ENCODE data around the gene AUTS2. TPM values are rescaled to one million over a fixed set of nuclear protein-coding genes. Genes with fewer than 3 reads are reported as not detected.

Gene AUTS2
- polyA plus RNA-seq, 1 experiment: 0.54 TPM

DNA sequence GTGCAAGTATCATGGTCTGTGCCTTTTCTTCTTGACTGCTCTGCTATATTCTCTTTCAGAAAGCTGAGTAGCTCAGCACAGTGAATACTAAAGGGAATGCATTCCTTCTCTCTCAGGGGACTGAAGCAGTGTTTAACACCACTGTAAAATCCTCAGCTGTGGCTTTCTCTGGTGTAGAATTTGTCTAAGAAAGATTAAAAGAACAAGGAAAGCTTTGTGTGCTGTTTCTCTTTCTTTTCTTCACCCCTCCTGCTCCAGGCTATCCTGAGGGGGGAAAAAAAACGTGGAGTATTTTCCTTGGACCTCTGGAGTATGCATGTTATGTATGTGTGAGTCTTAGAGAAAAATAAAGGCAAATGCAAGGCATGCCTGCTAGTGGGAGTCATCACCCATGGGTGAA lies 383.9 kb downstream of the AUTS2 start:
- H3K36me3 ChIP-seq (ENCODE audit: control insufficient read depth, insufficient read depth, low read length): no peaks in the 10 kb centered on the region
- H3K4me3 ChIP-seq (ENCODE audit: low read depth, low read length): no peak overlapping the region
- CTCF ChIA-PET: no interaction called here
- DNase-seq (ENCODE audit: low read depth): no peak
- no peaks in the 10 kb centered on the region for H3K27me3 ChIP-seq (ENCODE audit: control insufficient read depth, insufficient read depth, low read length)
- POLR2A ChIA-PET: no interaction called here
- no peak for TF ChIP-seq CTCF (IDR thresholded peaks at IDR 0.05; ENCODE audit: insufficient read depth, low read depth, low read length)

GRCh38 chr7:69989551-69989950 lies 391.3 kb downstream of the AUTS2 start:
- ChIA-PET CTCF (no interaction called here), POLR2A (no interaction called here)
- TF ChIP-seq CTCF (IDR thresholded peaks at IDR 0.05; ENCODE audit: insufficient read depth, low read depth, low read length): no peak

GRCh38 chr7:69992938-69993337 lies 394.7 kb downstream of the AUTS2 start:
- Histone ChIP-seq H3K4me3 (ENCODE audit: low read depth, low read length) (no peak overlapping the region), H3K27me3 (ENCODE audit: control insufficient read depth, insufficient read depth, low read length) (no peaks in the 10 kb centered on the region), H3K36me3 (ENCODE audit: control insufficient read depth, insufficient read depth, low read length) (no peaks in the 10 kb centered on the region)
- no peak for DNase-seq (ENCODE audit: low read depth)
- ChIA-PET POLR2A (no interaction called here), CTCF (no interaction called here)
- TF ChIP-seq CTCF (IDR thresholded peaks at IDR 0.05; ENCODE audit: insufficient read depth, low read depth, low read length): no peak

More at GRCh38 chr7:69989551-69989950, 391.3 kb downstream of the AUTS2 start:
- H3K4me3 ChIP-seq (ENCODE audit: low read depth, low read length): no peak overlapping the region
- H3K27me3 ChIP-seq (ENCODE audit: control insufficient read depth, insufficient read depth, low read length): no peaks in the 10 kb centered on the region
- no peaks in the 10 kb centered on the region for H3K36me3 ChIP-seq (ENCODE audit: control insufficient read depth, insufficient read depth, low read length)
- DNase-seq (ENCODE audit: low read depth): no peak

DNA sequence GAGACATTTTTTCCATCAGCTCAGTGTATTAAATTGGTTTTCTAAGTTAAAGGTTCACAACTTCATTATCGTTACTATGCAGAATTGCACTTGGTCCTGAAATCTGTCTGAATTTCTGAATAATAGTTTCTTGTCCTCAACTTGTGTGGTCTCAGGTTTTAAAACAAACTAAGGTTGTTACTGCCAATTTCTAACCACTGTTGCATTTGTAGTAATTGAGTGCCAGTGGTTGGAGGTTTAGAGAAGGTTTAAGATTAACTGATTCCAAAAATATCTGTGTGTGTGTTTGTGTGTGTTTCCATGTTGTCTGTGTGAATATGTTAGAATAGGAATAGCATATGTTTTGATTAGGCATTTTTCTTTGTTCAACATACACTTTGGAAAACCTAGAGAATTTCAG lies 395.9 kb downstream of the AUTS2 start:
- POLR2A ChIA-PET: no interaction called here
- Histone ChIP-seq H3K4me3 (ENCODE audit: low read depth, low read length) (no peak overlapping the region), H3K27me3 (ENCODE audit: control insufficient read depth, insufficient read depth, low read length) (no peaks in the 10 kb centered on the region), H3K36me3 (ENCODE audit: control insufficient read depth, insufficient read depth, low read length) (no peaks in the 10 kb centered on the region)
- CTCF ChIA-PET: no interaction called here
- no peak for DNase-seq (ENCODE audit: low read depth)
- TF ChIP-seq CTCF (IDR thresholded peaks at IDR 0.05; ENCODE audit: insufficient read depth, low read depth, low read length): no peak

DNA sequence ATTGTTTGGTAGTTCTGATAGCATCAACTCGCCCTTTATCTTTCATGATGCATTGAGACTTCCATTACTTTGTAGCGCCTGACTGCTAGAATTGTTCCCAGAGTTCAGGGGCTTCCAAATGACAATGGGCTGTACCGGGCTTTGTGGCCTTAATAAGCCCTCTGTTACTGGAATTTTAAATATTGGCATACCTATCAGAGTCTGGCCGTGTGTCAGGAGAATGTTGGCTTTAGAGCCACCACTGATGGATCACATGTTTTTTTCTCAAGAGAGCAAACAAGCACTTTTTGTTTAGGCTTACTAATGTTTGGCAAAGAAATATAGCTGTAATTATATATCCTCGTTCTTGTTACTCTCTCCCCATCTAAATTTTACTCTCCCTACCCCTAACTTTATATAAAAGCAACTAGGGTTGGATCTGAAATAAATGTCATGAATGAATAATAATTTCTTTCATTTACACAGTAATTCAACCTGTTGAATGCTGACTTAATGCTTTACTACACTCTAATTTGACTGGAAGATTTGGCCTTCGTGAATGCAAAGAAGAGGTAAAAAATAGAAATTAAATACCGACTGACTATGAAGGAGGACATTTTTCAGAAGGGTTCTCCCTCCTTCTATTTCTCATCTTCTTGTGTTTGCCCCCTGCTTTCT lies 396.7 kb downstream of the AUTS2 start:
- POLR2A ChIA-PET: no interaction called here
- no peaks in the 10 kb centered on the region for H3K36me3 ChIP-seq (ENCODE audit: control insufficient read depth, insufficient read depth, low read length)
- no peak overlapping the region for H3K4me3 ChIP-seq (ENCODE audit: low read depth, low read length)
- no peak for TF ChIP-seq CTCF (IDR thresholded peaks at IDR 0.05; ENCODE audit: insufficient read depth, low read depth, low read length)
- no peak for DNase-seq (ENCODE audit: low read depth)
- H3K27me3 ChIP-seq (ENCODE audit: control insufficient read depth, insufficient read depth, low read length): no peaks in the 10 kb centered on the region
- CTCF ChIA-PET: no interaction called here

Measured in BJ (cell line).